Type B pancreatic cell (in vitro differentiated cells): Measurements from ENCODE around the gene C10orf143. TPM values are rescaled to one million over a fixed set of nuclear protein-coding genes. Genes with fewer than 3 reads are reported as not detected.
A peak's percentile ranks its signal among the peaks of the same experiment; 100 is the strongest.

Experiments
- DNase-seq: peaks from one replicate; pipeline ENCODE4 v3.0.0; 2021; ENCODE audit warnings: mixed read lengths; ENCODE audit not compliant: unreplicated experiment; ENCODE audit errors: extremely low spot score
- H3K27ac Mint-ChIP-seq: 2 replicates; pipeline ENCODE4 v1.8.0; 2021; ENCODE audit warnings: mild to moderate bottlenecking, mixed read lengths
- H3K27me3 Mint-ChIP-seq: 2 replicates; pipeline ENCODE4 v1.8.0; 2021; ENCODE audit warnings: mixed read lengths
- H3K36me3 Mint-ChIP-seq: 2 replicates; pipeline ENCODE4 v1.8.0; 2021; ENCODE audit warnings: mixed read lengths
- H3K4me1 Mint-ChIP-seq: one replicate; pipeline ENCODE4 v1.8.0; 2021; ENCODE audit warnings: mixed read lengths; ENCODE audit not compliant: unreplicated experiment
- H3K4me3 Mint-ChIP-seq: 2 replicates; pipeline ENCODE4 v1.8.0; 2021; ENCODE audit warnings: mild to moderate bottlenecking, mixed read lengths
- H3K9me3 Mint-ChIP-seq: 2 replicates; pipeline ENCODE4 v1.8.0; 2021; ENCODE audit warnings: mixed read lengths
- total RNA-seq: library from RNA; stranded (reverse); gene quantifications from 2 replicates; pipeline ENCODE4 v1.2.1, GENCODE V29; 2021; ENCODE audit warnings: low replicate concordance
- TF ChIP-seq, protein P1 (sequence below): fragments of 200-600 bp; sonication (generic); conservative IDR thresholded peaks from 2 replicates; pipeline ENCODE4 v1.5.0; 2021; ENCODE audit warnings: antibody characterized with exemption, mild to moderate bottlenecking

The C10orf143 gene
- total RNA-seq, 1 donor from 2014 or later = 3.0 TPM

DNA sequence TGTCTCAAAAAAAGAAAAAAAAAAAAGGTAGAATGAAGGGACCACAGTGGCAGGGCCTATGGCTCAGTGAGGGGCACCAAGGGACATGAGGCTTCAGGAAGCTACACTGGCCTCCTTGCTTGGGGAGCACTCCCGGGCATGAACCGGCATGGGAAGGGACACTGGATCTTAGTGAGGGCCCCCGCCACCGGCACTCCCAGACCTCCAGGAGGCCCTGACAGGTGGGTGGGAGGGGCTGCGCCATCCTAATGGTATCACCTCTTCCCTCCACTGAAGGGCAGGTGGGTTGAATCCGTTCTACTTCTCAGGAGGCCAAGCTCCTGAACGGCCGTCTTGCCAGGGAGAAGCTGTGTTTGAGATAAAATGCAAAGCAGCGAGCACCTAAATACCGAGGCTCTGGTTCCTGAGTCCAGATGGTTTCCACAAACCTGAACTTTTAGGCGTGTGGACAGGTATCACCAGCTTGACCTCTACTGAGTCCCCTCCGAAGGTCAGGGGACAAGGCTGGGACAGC is 69.8 kb downstream of the C10orf143 start:
- H3K36me3 Mint-ChIP-seq = no peaks in the 10 kb centered on the region
- TF ChIP-seq, protein P1, sequence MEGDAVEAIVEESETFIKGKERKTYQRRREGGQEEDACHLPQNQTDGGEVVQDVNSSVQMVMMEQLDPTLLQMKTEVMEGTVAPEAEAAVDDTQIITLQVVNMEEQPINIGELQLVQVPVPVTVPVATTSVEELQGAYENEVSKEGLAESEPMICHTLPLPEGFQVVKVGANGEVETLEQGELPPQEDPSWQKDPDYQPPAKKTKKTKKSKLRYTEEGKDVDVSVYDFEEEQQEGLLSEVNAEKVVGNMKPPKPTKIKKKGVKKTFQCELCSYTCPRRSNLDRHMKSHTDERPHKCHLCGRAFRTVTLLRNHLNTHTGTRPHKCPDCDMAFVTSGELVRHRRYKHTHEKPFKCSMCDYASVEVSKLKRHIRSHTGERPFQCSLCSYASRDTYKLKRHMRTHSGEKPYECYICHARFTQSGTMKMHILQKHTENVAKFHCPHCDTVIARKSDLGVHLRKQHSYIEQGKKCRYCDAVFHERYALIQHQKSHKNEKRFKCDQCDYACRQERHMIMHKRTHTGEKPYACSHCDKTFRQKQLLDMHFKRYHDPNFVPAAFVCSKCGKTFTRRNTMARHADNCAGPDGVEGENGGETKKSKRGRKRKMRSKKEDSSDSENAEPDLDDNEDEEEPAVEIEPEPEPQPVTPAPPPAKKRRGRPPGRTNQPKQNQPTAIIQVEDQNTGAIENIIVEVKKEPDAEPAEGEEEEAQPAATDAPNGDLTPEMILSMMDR = no peak
- H3K27me3 Mint-ChIP-seq = peaks cover 33% of the 10 kb centered on the region
- no peaks in the 10 kb centered on the region for H3K4me1 Mint-ChIP-seq
- H3K9me3 Mint-ChIP-seq = no peaks in the 10 kb centered on the region
- no peak overlapping the region for H3K4me3 Mint-ChIP-seq
- DNase-seq = peak; percentile 44
- H3K27ac Mint-ChIP-seq = no peak overlapping the region

DNA sequence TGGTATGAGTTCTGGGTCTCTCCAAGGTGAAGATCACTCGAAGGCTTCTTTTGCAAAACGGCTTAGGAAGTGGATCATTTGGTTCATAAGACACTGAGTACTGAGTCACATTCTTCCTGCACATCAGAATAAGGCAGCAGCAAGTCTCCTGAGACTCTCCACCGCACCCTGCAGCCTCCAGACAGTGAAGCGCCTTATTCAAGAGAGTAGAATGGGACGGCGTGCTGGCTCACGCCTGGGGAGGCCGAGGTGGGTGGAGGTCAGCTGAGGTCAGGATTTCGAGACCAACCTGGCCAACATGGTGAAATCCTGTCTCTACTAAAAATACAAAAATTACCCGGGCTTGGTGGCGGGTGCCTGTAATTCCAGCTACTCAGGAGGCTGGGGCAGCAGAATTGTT is 70.3 kb downstream of the C10orf143 start:
- no peak overlapping the region for H3K27ac Mint-ChIP-seq
- peak; percentile 16 for DNase-seq
- no peaks in the 10 kb centered on the region for H3K36me3 Mint-ChIP-seq
- H3K9me3 Mint-ChIP-seq = no peaks in the 10 kb centered on the region
- H3K4me1 Mint-ChIP-seq = no peaks in the 10 kb centered on the region
- TF ChIP-seq, protein P1 = no peak
- H3K27me3 Mint-ChIP-seq = peaks cover 37% of the 10 kb centered on the region
- H3K4me3 Mint-ChIP-seq = no peak overlapping the region

DNA sequence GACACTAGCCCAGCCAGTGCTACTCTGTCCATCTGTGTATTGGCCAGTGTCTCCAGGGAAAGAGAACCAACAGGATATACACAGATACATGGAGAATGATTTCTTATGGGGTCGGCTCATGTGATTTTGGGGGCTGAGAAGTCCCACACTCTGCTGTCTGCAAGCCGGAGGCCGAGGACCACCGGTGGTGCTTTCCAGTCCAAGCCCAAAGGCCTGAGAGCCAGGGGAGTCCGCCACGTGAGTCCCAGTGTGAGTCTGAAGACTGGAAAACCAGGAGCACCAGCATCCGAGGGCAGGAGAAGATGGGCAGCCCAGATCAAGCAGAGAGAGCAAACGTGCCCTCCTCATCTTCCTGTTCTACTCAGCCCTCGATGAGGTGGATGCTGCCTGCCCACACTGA is 71.5 kb downstream of the C10orf143 start:
- no peak overlapping the region for H3K4me3 Mint-ChIP-seq

DNA sequence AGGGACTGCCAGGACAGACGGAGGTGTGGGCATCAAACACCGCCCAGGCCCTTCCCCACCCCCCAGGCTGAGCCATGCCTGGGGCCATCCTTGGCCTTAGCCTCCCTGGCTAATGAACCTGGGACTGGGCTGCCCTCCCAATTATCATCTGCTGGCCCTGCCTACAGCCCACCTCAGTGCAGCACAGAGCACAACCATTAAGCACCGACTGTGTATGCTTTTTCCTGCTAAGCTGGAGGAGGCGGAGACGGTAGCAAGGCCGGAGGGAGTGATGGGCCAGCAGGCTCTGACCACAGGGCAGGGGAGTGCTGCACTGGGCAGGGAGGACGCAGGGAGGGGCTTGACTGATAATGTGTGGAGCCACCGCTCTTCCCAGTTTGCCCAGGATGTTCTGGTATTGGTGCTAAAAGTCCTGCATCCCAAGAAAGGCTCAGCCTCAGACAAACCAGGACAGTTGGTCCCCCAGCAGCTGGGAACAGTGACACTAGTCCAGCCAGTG is 72.0 kb downstream of the C10orf143 start:
- Mint-ChIP-seq H3K4me1 (no peaks in the 10 kb centered on the region), H3K27me3 (peaks cover 41% of the 10 kb centered on the region), H3K4me3 (no peak overlapping the region), H3K27ac (no peak overlapping the region), H3K9me3 (no peaks in the 10 kb centered on the region), H3K36me3 (no peaks in the 10 kb centered on the region)
- DNase-seq = no peak
- TF ChIP-seq, protein P1 = no peak

More for the DNA sequence above, 71.5 kb downstream of the C10orf143 start:
- TF ChIP-seq, protein P1 = no peak
- H3K36me3 Mint-ChIP-seq = no peaks in the 10 kb centered on the region
- H3K27me3 Mint-ChIP-seq = peaks cover 43% of the 10 kb centered on the region
- DNase-seq = no peak
- H3K4me1 Mint-ChIP-seq = no peaks in the 10 kb centered on the region
- no peak overlapping the region for H3K27ac Mint-ChIP-seq
- no peaks in the 10 kb centered on the region for H3K9me3 Mint-ChIP-seq

DNA sequence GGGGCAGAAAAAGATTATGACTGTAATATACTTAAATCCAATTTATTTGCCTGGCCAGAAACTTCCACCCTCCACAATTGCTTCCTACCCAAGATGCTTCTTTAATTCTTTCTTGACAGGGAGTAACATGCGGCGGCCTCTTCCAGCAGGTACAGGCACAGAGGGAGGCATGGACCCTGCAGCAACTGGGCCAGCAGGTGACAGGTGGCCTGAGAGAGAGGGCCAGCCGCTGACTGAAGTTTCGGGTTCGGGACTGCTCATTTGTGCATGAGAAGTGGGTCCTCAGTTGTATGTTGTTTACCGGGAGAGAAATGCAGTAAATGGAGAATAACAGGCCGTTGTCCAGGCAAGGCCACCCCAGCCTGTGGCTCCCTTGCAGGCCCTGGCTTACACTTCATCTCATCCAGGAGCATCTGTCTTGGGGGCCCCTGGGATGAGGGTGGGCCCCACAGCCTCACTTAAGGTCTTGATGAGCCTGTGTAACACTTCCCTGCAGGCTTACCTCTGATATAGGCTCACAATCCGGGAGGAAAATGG is 72.5 kb downstream of the C10orf143 start:
- no peaks in the 10 kb centered on the region for H3K9me3 Mint-ChIP-seq

More for the DNA sequence above, 72.5 kb downstream of the C10orf143 start:
- H3K36me3 Mint-ChIP-seq = no peaks in the 10 kb centered on the region
- DNase-seq = no peak
- H3K27ac Mint-ChIP-seq = no peak overlapping the region
- no peak overlapping the region for H3K4me3 Mint-ChIP-seq
- H3K4me1 Mint-ChIP-seq = no peaks in the 10 kb centered on the region
- peaks cover 36% of the 10 kb centered on the region for H3K27me3 Mint-ChIP-seq
- TF ChIP-seq, protein P1 = no peak
